Fibroblast of upper back skin (primary cell): ENCODE measurements around the gene TNS1.
A peak's percentile ranks its signal among the peaks of the same experiment; 100 is the strongest.

Experiments used
- DNase-seq: peaks from one replicate; pipeline ENCODE4 v3.0.0-alpha.2; 2013

Gene TNS1

GRCh38 chr2:217927601-217928323, 75.0 kb downstream of the TNS1 start:
- no peak for DNase-seq

DNA sequence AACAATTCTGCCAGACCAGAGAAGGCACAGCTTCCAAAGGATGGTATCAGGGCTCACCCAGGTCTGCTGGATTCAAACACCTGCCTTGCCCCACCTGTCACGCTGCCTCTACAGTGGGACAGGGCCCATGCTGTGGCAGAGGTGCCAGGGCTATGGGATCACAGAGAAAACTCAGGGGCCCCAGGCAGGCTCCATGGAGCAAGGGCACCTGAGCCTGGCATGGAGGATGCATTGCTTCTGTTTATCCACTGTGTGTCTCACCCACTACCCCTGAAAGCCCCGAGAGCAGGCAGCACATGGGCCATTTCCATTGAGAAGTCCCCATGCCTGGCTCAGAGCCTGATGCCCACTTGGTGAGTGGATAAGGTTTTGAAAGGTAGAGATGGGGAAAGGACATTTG, 76.0 kb downstream of the TNS1 start:
- DNase-seq, result no peak

DNA sequence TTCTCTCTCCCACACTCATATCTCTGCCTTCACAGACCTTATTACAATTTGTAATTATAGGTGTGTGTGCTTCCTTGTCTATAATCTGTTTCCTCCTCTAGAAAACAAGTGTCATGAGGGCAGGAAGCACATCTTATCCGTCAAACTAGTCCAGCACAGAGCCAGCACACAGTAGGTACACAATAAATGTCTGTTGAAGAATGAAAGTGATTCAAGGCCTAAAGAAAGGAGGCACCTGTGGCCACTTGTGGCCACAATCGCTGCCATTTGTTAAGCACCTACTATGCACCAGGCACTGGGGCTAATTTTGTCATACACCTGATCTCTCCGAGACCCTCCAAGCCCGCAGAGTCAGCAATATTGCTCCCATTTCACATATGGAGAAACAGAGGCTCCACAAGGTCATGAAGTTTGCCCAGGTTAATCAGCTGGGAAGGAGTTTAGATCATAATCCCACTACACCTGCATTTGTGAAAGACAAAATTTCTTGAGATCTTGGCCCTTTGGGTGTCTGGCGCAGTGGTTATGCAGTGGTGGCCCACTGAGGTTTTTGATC, 78.4 kb downstream of the TNS1 start:
- DNase-seq, result no peak

DNA sequence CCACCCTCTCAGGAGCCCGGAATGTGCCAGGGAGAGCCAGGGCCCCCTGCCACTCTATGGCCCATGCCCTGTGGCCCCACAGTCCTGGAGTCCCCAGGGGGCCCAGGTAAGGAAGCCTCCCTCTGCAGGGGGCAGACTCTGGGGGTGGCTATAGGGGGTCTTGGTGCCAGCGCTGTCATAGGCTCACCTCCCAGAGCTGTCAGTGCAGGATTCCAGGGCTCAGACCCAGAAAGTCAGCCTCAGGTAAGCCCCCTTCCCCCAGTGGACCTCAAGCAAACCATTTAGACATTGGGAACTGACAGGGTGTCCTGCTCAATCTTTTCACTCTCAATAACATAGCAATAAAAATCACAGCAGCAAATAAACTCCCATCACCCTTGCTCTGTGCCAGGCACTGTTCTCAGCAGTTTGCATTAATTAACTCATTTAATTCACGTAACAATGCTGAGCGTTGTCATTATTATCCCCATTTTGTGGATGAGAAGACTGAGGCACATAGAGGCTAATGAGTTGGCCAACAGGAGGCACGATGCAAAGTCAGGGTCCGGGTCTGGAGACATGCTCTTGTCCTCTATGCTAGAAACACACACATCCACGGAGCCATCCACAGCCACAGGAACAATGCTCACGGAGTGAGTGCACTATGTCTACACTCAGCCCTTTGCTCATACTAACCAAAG, 79.6 kb downstream of the TNS1 start:
- no peak for DNase-seq

- peak; percentile 52 for DNase-seq
Observed at GRCh38 chr2:217922101-217923006, 80.4 kb downstream of the TNS1 start.

- DNase-seq, result peak; percentile 57
Observed at GRCh38 chr2:217920879-217921603, 81.8 kb downstream of the TNS1 start.

GRCh38 chr2:217919781-217920351, 82.9 kb downstream of the TNS1 start:
- peak; percentile 94 for DNase-seq

DNA sequence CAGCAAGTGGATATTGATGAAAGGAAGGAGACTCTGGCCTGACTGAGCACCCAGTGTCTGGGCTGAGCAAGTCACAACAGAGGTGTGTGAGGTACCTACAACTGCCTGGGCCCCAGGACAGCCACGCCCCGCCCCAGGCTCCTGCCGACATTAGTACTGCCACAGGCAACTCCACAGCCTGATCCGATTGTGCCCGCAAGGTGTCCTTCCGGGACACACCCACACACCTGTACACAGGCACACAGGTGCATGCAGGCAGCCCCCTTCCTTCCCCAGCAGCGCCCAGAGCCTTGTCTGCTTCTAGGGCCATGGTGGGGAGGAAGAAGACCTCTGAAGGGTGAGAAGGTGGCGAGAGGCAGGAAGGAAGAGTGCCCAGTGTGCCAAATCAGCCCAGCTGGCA, 83.6 kb downstream of the TNS1 start:
- no peak for DNase-seq

GRCh38 chr2:217918308-217919024, 84.3 kb downstream of the TNS1 start:
- no peak for DNase-seq

GRCh38 chr2:217916504-217917254, 86.1 kb downstream of the TNS1 start:
- DNase-seq, result no peak

DNA sequence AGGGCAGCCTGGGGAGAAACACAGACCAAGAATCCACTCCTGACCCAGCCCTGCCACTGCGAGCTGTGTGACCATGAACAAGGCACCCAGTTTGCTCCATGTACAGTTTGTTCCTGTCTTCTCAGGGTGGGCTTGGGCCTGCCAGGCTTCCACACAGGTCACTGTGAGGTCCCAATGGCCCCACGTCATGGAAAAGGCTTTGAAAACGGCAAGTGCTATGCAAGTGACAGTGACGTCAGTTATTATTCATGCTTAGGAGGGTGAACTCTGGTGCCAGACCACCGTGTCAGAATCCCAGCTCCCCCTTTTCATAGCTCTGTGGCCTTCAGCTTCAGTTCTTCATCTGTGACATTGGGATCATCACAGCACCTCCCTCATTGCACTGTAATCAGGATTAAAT, 87.1 kb downstream of the TNS1 start:
- DNase-seq, result no peak

- no peak for DNase-seq
Observed at GRCh38 chr2:217914878-217915277, 87.9 kb downstream of the TNS1 start.

- no peak for DNase-seq
Observed at GRCh38 chr2:217914078-217914477, 88.7 kb downstream of the TNS1 start.

DNA sequence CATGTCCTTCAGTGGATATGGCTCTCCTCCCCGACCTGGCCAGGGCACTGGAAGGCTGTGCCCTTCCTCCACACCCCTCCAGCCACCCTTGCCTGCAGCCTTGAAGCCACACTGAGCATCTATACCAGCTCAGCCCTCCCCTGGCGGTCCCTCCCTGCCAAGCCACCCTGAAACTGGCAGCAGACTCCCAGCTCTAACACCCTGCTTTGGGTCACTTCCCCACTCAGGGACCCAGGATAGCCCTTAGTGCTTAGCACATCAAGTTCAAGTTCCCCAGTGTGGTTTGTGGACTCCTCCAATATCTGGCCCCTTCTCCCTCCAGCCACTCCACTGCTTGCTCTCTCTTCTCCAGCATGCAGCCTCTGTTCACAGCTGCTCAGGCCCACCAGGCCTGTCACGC, 89.4 kb downstream of the TNS1 start:
- no peak for DNase-seq

GRCh38 chr2:217912098-217913024, 90.4 kb downstream of the TNS1 start:
- no peak for DNase-seq

GRCh38 chr2:217911283-217912097, 91.3 kb downstream of the TNS1 start:
- peak; percentile 24 for DNase-seq

GRCh38 chr2:217910875-217911212, 92.0 kb downstream of the TNS1 start:
- DNase-seq, result no peak

- DNase-seq, result no peak
Observed at GRCh38 chr2:217909156-217909820, 93.5 kb downstream of the TNS1 start.
